ENCODE results near the gene RPL22.

RPL22 gene

DNA sequence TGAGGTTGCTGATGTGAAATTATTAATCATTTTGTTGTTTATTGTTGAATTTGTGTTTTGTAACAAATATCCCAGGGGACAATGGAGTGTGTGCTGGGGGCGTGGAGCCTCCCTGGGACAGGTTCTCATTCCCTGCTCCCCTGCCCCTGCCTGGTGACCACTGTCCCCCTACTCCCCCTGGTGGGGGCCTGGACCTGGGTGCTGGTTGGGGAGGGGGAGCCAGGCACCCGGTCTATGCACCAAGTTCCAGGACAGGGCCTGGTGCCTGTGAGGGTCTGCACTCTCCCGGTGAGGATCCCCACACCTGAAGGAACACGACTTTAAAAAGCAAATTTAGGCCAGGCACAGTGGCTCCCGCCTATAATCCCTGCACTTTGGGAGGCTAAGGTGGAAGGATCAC, 61.6 kb downstream of the RPL22 start:
- no peaks in the 10 kb centered on the region for H3K9me3 ChIP-seq (ENCODE audit: control insufficient read depth, insufficient read depth, low read length)
- no peak overlapping the region for H3K9ac ChIP-seq (ENCODE audit: low read depth, low read length)
- H3K4me1 ChIP-seq (ENCODE audit: insufficient read depth, low read length), result no peaks in the 10 kb centered on the region
- no peaks in the 10 kb centered on the region for H3K36me3 ChIP-seq (ENCODE audit: insufficient read depth, low read length)

DNA sequence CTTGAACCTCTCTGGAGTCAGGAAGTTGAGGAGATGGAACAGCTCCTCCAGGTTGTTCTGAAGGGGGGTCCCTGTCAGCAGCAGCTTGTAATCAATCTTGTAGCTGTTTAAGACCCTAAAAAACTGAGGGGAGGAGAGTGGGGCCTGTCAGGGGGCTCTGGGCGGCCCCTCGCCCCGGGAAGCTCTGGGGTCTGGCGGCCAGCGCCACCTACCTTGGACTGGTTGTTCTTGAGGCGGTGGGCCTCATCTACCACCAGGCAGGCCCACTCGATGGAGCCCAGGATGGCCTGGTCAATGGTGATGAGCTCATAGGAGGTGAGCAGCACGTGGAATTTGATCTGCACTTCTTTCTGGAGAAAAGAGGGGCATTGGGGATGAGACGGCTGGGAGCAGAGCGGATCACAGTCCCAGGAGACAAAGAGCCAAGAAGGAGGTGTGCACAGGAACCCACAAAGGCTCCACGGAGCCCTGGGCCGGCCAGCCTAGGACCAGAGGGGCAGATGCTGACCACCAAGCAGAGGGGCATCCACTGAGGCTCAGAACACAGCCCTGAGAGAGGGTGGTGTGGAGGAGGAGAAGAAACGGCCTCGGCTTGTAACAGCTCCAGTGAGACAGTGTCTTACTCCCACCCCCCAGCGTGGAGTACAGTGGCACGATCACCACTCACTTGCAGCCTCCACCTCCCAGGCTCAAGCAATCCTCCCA, 62.7 kb downstream of the RPL22 start:
- no peaks in the 10 kb centered on the region for H3K36me3 ChIP-seq (ENCODE audit: insufficient read depth, low read length)
- H3K9me3 ChIP-seq (ENCODE audit: control insufficient read depth, insufficient read depth, low read length), result no peaks in the 10 kb centered on the region; the same call in 1 of the 2 replicates
- H3K9ac ChIP-seq (ENCODE audit: low read depth, low read length), result no peak overlapping the region
- no peaks in the 10 kb centered on the region for H3K4me1 ChIP-seq (ENCODE audit: insufficient read depth, low read length)

Data from ES-I3 (cell line).